GM10266 (cell line): Measurements from ENCODE around the gene APCDD1L.
"Not testable (repeated sequence)": the region's sequence is repeated elsewhere in the genome, so short reads cannot be mapped to it uniquely, and the experiment has no call there.

Experiments
- DNase-seq: peaks from one replicate; pipeline ENCODE4 v3.0.0; 2012; ENCODE audit errors: extremely low spot score
- TF ChIP-seq, protein P1 (sequence below): IDR thresholded peaks from 2 replicates; pipeline ENCODE4 v1.5.1; 2012; ENCODE audit warnings: mild to moderate bottlenecking, low read depth; ENCODE audit not compliant: control insufficient read depth, insufficient read depth; ENCODE audit errors: missing control alignments

Gene APCDD1L

GRCh38 chr20:58512808-58513552 lies 2.2 kb downstream of the APCDD1L start:
- no peak for DNase-seq
- TF ChIP-seq, protein P1, sequence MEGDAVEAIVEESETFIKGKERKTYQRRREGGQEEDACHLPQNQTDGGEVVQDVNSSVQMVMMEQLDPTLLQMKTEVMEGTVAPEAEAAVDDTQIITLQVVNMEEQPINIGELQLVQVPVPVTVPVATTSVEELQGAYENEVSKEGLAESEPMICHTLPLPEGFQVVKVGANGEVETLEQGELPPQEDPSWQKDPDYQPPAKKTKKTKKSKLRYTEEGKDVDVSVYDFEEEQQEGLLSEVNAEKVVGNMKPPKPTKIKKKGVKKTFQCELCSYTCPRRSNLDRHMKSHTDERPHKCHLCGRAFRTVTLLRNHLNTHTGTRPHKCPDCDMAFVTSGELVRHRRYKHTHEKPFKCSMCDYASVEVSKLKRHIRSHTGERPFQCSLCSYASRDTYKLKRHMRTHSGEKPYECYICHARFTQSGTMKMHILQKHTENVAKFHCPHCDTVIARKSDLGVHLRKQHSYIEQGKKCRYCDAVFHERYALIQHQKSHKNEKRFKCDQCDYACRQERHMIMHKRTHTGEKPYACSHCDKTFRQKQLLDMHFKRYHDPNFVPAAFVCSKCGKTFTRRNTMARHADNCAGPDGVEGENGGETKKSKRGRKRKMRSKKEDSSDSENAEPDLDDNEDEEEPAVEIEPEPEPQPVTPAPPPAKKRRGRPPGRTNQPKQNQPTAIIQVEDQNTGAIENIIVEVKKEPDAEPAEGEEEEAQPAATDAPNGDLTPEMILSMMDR = no peak

DNA sequence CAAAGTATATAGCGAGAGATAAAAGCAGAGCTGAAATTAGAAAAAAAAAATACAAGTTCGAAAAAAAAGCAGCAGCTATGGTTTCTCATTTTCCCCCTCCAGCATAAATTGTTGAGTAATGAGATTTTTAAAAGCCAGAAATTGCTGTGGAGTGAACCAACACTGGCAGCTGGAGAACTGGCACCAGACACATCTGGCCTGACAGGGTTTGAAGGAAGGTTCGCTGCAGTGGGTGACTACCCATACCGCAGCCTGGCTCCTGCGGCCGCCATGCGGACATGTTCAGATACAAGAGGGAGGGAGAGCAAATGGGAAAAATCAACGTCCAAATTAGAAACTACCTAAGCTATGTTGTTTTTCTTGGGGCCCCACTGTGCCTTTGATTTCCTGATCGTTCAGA lies 3.3 kb downstream of the APCDD1L start:
- DNase-seq = no peak

DNA sequence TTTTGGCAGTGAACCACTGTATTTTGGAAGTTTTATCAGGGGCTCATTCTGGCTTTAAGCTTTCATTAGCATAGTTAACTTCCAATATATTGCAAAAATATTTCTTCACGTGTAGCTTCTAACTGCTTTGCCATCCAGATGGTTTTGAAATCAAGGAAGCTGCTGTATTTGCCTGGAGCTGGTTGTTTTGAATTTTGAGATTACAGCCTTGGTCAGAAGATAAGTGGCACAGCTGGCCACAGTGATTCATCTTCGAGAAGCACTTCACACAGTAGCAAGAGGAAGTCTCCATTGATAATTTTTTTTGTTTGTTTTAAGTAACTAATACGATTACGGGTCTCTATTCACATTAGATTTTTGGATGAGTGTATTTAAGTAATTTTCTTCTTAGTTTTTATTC lies 3.8 kb downstream of the APCDD1L start:
- TF ChIP-seq, protein P1 = no peak
- no peak for DNase-seq

More for the DNA sequence above, 3.3 kb downstream of the APCDD1L start:
- TF ChIP-seq, protein P1 = no peak

DNA sequence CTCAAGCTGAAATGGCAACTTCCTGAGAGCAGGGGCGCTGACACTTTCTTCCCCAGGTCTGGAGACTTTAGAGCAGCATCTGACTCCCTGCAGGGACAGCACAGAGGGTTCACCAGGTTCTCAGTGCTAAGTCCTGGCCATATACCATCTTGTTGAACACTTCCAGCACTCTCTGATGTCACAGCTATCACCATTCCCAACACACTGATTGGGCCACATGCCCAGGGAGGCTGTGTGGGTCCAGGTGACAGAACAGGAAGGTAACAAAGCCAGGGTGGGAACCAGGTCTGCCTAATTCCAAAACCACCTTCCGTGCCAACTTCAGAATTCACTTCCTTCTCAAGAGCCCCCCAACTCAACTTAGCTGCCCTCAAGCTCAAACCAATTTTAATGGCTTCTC lies 4.3 kb downstream of the APCDD1L start:
- TF ChIP-seq, protein P1 = no peak
- no peak for DNase-seq

DNA sequence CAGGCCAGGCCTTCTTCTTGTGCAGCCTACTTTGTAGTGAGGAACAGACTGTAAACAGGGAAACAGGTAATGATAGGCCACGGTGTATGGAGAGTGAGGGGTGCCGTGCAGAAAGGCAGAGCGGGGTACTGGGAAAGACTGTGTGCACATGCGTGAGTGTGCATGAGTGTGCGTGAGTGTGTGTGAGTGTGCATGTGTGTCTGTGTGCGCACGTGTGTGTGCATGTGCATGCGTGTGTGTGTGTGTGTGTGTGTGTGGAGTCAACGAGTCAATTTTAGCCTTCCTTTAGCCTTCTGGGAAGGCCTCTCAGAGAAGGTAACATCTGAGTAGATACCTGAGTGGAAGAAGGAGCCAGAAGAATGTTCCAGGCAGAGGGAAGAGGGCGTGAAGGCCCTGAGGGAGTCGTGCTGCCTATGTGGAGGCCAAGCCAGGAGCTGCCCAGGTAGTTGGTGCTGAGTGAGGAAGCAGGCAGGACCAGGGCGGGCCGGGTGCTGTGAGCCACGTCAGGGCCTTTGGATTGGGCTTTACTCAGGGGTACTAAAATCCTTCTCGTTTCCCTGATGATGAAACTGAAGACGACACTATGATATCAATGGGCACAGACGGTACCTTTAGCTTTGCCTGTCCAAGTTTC lies 6.3 kb downstream of the APCDD1L start:
- TF ChIP-seq, protein P1 = no peak
- no peak for DNase-seq

GRCh38 chr20:58506999-58507398 lies 8.2 kb downstream of the APCDD1L start:
- DNase-seq = not testable (repeated sequence)

GRCh38 chr20:58504566-58504965 lies 10.6 kb downstream of the APCDD1L start:
- TF ChIP-seq, protein P1 = no peak
- no peak for DNase-seq

GRCh38 chr20:58503668-58504067 lies 11.5 kb downstream of the APCDD1L start:
- DNase-seq = no peak

More at GRCh38 chr20:58503668-58504067, 11.5 kb downstream of the APCDD1L start:
- TF ChIP-seq, protein P1 = no peak
